ENCODE results near the gene HAPSTR1.
"Not testable (repeated sequence)": the region's sequence is repeated elsewhere in the genome, so short reads cannot be mapped to it uniquely, and the experiment has no call there.

The HAPSTR1 gene

DNA sequence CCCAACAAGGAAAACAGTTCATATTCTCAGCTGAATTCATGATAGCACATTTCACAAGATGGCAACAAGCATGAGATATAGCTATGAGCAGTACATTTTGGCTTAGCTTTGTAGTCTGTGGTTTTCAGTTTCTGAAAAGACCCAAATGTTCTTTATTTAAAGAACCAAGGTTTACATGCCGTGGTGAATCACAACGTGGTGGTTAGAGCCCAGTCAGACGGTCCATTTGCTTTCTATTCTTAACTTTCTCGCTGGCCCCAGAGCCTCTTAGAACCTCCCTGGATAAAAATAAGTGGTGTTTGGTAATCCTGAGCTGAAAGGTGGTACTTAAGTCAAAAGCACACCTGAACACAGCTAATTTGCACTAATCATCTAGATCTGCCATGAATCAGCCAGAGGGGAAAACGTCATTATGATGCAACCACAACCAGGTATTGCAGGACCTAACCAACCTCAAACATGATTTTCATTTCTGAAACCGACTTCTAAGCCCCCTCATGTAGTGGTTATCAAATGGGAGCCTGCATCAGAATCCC lies 18.6 kb upstream of the HAPSTR1 start:
- no peak for DNase-seq

DNA sequence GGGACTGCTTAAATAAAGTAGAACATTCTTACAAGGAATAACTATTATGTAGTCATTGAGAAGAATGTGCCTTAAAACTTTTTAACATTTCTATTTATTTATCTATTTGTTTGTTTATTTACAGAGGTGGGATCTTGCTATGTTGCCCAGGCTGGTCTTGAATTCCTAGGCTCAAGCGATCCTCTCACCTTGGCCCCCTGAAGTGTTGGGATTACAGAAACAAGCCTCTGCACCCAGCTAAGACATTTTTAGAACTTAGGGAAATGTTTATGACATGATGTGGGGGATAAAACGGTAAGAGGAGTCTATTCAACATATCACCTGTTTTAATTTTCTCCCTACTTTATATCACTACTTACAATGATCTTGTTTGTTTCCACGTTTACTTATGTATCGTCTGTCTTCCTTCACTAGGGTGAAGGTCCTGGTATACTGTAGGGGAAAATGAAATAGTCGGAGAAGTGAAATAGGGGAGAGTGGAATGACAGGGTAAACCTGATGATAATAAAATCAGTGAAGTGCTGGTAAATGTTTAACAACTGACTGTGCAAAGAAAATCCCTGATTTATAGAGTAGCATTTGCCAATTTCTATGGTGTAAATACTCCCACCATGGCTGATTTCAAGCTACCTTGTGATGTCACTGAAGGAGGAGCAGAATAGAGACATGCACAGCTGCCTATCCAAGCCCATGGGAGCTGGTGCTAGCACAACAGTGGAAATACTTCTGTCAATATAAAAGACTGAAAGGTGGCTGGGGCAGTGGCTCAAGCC lies 16.0 kb upstream of the HAPSTR1 start:
- no peak for DNase-seq

DNA sequence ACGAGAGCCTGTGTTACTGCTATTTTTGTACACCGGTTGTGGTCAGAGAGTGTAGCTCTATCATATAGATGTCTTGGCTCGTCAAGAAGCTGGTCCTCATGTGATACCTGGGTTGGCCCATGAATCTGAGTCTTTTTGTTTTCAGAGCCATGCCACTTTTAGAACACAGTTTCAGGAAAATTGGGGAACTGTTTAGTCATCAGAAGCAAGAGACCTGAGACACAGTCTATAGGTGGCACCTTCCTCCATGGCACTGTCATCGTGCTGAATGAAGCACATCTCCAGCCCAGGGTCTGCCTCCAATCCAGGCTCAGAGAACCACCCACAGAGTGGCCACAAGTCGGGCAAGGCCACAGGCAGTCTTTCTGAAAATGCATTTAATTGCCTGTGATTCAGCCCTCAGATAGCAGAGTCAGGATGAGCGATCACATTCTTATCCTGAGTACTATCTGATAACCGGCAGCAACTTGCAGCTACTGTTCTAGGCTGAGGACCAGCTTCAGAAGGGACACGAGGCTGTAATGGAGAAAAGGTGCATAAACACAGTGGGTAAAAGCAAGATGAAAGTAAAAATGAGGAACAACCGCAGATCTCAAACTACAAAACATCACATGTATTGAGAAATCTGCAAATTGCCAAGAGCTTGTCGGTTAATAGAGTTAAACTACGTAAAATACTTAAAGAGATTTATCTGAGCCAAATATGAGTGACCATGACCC lies 14.2 kb upstream of the HAPSTR1 start:
- no peak for DNase-seq

DNA sequence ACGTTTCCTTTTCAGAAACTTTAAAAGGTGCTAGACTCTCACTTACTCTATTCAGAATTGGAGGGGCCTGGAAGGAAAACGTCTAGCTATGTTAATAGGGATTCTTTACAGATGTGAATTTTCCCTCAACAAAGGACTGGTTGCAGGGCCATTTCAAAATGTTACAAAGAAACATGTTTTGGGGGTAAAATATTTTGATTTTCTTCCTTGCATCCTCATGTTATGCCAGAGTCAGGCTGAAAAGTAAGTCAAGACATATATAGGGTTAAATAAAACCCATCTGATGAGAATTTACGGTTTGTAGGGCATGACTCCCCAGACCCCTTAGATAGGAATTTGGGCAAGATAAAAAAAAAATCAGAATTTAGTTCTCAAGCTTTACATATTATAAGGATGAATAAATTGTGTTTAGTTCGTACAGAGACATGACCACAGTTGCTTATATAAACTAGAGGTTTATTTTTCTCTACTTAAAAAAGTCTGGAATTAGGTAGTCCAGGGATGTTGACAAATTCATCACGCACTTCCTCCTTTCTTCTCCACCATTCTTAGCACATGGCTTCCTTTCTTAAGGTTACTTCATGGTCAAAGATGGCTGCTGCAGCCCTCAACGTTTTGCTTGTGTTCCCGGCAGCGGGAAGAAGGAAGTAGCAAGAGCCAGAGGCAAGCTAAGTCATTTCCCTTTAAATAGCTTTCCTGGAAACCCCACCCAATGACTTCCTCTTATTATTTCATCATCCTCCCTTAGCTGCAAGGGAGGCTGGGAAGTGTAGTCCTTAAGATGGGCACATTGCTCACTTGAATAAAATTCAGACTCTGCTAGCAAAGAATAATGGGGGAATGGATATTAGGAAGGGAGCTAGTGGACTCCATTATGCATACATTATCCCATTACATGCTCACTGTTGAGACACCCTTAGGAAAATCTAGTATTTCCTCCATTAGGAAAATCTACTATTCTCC lies 12.7 kb upstream of the HAPSTR1 start:
- DNase-seq: peak; percentile 97

DNA sequence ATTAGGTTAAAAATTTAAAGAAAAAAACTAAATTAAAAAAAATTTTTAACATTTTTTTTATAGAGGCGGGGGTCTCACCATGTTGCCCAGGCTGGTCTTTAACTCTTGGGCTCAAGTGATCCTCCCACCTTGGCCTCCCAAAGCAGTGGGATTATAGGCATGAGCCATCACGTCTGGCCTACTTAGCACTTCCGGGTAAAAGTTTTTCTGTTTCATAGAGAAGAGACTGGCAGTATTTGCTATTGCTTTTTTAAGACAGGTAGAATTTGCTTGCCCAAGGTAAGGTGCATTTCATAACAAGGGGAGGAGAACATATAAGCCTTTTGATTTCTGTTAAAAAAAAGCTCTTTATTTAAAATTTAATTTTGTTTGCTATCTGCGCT lies 12.0 kb upstream of the HAPSTR1 start:
- DNase-seq: no peak

DNA sequence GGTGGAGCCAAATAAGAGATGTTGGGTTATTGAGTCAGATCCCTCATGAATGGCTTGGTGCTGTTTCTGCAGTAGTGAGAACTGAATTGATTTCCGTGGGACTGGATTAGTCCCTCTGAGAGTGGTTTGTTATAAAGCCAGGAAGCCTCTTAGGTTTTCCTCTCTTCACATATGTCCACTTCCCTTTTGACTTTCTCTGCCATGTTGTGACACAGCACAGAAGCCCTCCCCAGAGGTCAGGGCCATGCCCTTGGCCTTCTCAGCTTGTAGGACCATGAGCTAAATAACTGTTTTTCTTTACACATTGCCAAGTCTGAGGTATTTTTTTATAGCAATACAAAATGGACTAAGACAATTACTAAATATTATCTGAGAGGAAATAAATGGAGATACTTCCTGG lies 10.3 kb upstream of the HAPSTR1 start:
- DNase-seq: no peak

DNA sequence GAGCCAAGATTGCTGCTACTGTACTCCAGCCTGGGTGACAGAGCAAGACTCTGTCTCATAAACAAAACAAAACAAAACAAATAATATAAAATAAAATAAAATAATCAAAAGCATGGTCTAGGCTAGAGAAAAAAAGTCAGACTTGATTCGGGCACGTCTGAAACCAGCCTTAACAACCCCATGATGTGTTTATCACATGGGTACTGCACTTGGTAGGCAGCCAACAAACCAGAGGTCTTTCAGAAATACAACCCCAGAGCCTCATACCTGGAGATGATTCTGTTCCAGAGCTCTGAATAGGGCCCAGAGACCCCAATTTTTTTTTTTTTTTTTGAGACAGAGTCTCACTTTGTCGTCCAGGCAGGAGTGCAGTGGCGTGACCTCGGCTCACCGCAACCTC lies 9.6 kb upstream of the HAPSTR1 start:
- no peak for DNase-seq

DNA sequence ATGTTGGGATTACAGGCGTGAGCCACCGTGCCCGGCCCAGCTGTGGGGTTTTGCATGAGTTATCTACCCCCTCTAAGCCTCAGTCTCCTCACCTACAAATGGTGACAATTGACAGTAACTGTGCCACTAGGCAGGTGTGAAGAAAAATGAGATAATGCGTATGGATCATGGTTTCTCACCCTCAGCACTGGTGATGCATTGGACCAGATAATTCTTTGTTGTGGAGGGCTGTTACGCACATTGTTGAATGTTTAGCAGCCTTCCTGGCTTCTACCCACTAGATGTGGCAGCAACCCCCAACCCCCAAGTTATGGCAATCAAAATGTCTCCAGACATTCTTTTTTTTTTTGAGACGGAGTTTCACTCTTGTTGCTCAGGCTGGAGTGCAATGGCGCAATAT lies 9.0 kb upstream of the HAPSTR1 start:
- no peak for DNase-seq

DNA sequence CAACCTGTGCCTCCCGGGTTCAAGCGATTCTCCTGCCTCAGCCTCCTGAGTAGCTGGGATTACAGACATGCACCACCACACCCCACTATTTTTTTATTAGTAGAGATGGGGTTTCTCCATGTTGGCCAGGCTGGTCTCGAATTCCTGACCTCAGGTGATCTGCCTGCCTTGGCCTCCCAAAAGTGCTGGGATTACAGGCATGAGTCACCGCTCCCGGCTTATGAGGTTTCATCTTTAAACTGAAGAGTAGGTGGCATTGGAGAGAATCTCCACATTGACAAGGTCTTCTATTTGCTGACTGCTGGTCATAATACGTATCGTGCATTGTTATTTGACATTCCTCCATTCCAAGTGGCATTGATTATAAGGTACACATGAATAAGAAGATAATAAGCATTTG lies 3.7 kb upstream of the HAPSTR1 start:
- not testable (repeated sequence) for DNase-seq

DNA sequence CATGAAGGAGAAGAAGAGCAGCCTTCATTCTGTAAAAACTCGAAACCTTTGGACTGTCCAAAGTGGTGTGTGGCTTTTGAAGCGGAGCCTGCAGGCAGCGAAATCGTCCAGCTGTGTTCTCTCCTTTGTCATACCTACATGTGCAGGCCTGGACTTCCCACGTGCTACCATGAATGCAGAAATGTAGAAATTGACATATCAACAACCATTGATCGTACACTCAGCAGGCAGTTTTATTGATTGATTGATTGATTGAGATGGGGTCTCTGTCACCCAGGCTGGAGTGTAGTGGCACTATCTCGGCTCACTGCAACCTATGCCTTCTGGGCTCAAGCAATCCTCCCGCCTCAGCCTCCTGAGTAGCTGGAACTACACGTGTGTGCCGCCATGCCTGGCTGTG lies 2.6 kb upstream of the HAPSTR1 start:
- no peak for DNase-seq

DNA sequence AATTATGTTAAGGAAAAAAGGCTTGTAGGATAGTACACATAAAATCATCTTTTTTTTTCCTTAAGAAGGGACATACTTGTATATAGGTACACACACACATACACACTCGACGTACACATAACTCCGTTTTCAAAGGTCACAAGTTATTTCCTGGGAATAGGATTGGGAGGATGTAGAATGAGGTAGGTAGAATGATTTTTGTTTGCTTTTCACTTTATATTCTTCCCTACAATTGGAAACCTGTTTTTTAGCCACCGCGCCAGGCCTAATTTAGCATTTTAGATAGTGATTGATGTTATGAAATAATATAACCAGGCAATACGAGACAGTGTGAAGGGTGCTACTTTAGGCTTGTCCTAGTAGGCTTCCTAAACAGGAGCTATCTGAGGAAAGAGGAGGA lies 1.8 kb upstream of the HAPSTR1 start:
- no peak for DNase-seq

DNA sequence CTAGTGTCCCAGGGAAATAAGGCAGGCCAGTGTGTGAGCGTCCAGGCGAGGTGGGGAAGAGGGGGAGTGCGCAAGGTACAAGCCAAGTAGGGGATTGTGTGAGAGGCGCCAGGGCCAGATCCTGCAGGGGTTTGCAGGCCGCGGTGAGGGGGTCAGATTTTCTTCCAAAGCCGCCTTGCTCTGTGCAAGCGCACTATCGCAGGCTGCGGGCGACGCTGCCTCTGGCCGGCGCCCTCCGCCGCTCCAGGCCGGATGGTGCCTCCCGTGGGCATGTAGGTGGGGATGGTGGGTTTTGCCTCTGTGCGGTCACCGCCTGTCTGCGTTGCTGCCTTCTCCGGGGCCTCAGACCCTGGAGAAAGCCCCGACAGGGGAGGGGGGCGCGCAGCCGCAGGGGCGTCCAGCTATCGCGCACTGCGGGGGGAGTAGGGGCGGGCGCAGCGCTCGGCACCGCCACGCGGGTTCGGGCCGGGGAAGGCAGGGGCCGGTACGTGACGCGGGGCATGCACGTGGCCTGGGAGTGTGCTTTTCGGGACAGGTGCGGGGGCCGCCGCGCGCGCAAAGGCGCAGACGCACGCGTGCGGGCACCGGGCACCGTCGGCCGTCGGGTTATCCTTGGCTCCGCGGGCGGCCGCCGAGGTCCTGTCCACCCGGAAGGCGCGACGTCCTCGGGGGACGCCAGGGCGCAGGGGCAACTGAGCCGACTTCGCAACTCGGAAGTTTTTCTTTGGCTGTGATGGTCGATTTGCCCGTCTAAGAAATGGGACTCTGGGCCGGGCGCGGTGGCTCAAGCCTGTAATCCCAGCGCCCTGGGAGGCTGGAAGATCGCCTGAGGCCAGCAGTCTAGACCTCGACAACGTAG lies 1.1 kb upstream of the HAPSTR1 start:
- peak; percentile 33 for DNase-seq

DNA sequence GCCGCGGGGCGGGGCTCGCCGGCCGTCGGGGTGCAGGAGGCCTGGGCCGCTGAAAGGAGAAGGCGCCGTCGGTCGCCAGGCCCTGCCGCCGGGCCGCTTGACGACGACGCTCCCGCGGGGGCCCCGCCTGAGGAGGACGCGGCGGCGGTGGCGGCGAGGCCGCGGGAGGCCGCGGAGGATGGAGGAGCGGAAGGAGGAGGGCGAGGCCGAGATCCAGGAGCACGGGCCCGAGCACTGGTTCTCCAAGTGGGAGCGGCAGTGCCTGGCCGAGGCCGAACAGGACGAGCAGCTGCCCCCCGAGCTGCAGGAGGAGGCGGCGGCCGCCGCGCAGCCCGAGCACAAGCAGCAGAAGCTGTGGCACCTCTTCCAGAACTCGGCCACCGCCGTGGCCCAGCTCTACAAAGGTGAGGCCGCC lies 430 bp downstream of the HAPSTR1 start:
- no peak for DNase-seq

DNA sequence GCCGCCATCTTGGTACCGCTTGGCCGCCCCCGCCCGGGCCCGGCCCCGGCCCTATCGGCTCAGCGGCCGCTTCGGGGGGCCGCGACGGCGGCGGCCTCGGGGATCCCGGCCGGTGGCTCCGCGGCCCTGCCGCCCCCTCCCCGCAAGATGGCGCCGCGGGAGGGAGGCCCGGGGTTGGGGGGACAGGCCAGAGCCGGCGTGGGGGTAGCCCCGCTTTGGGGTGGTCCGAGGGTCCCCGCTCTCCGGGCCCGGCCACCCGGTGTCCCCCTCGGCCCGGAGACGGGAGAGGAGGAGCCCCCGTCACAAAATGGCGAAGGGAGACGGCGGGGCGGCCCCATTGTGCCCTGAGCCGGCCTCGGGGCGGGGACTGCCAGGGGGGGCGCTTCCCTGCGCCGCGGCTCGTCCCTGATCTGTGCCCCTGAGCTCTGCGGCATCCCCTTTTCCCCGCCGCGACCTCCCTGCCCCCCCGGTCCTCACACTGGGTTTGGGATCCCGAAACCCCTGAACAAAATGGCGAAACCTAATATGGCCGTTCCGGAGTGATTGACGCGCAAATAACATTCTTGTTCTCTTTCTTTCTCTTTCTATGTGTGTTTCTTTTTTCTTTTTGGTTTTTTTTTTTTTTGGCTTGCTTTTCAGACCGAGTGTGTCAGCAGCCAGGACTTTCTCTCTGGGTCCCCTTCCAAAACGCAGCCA lies 986 bp downstream of the HAPSTR1 start:
- DNase-seq: no peak

DNA sequence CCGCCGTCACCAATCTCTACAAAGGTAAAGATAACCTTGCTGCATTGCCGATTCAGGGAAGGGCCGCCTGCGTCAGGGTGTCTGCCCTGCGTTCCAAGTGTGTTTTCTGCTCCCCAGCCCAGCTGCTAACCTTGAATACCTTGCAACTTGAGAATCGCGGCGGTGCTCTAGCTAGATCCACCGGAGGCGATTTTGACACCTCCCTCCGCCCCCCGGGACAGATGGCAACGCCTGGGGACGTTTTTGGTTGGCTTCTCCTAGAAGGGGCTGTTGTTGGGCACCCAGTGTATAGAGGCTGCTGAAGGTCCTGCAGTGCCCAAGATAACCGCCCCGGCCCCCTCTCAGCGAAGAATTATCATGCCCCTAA lies 1.5 kb downstream of the HAPSTR1 start:
- DNase-seq: peak; percentile 46

DNA sequence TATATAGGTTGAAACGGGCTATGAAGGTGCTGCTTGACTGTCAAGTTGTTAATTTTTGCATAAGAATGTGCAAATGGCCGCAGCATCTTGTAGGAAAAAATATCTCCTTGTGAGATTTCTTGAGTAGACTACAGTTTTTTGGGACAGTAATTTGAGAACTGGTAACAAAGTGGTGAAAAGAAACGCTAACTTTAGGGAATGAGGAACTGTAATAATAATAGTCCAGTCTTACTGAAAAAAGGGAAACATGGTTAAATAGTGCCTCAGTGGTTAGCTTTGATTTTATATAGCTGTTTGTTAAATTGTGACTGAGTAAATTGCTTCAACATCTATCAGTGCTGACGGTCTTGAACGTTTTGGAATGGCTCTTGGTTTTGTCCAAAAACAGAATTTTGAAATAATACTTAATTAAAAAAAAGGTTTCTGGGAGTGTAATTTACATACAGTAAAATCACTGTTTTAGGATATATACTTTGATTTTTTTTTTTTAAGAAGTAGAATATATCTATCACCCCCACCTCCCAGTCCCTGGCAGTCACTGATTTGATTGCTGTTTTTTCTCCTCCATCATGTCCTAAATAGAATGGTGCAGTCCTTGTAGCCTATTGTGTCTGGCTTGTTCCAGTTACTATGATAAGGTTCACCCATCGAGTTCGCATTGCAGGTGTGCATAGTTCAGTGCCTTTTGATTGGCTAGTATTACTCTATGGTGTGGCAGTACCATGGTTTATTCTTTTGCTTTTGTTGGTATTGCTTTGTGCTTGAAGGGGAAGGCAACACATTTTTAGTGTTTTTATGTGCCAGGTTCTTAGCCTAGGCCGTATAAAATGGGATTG lies 2.8 kb downstream of the HAPSTR1 start:
- no peak for DNase-seq

DNA sequence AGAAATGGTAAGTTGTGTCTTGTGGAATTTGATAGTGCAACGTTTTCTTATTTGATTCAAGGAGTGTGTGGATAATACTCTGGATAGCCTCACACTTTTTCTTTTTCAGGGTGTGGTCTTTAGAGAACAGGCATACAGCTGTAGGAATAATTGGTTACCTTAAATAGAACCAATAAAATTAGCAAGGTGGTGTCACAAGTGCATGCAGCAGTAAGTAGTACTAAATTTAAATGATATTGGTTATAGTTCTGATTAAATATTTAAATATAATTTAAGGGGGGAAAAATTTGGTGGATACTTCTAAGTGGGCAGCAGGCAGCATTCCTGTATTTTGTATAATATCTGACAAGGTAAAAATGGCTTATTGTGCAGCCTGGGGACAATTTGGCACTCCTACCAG lies 3.7 kb downstream of the HAPSTR1 start:
- DNase-seq: no peak

DNA sequence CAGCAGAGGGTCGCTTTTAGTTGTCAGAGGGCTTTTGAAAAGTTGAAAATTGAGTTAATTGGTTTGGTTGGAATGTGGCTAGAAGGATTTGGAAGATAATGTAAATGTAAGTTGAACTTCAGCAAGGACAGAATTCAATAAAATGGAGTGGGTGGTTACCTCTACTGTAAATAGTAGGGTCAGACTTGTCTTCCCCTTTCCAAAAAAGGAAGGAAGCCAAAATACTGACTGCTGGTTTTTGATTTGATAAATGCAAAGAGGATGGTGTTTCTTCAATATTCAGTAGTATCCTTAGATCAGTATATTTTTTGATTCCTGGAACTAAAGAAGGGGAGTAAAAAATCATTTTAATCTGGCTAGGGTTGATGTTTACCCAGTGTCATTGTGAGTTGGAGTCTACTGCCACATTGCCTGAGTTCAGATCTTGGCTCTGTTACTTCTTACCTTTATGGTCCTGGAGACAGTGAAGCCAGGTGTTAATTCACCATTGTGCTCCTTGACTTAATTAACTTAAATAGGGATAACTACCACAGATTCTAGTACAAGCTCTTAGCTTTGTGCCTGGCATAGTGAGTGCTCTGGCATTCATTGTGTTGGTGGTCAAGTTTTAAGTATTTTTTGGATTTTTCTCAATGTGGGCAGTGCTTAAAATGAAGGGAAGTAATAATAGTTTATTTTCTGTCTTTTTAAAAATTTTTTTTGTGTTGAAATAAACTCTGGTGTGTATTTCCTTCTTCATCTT lies 4.4 kb downstream of the HAPSTR1 start:
- DNase-seq: no peak

DNA sequence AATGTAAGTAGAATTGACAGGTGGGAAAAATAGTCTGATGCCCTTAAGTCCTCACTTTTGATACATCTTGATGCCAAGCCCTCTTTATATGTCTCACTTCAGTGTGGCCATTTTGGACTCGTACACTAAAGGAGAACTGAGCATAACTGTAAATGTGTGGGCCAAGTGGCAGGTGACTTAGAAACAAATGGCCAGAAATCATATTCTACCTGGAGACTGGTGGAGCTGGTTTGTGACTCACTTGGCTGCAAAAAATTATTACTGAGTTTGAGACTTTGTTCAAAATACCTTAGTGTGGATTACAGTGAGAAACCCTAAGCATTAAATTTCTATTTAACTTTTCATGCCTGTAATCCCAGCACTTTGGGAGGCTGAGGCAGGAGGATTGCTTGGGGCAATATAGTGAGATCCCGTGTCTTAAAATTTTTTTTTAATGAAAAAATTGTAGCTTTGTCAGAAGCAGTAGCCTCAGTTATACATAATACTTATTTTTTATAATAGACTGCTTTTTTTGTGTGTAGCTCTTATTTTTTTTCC lies 5.0 kb downstream of the HAPSTR1 start:
- DNase-seq: no peak

All from hematopoietic multipotent progenitor cell treated with erythropoietin and hydrocortisone succinate and interleukin-3 and kit ligand, for 8 days (in vitro differentiated cells).